Measurements from ENCODE around the gene DENND4A.

GRCh38 chr15:65777053-65777452 is 15.0 kb downstream of the DENND4A start:
- TF ChIP-seq POLR2AphosphoS5 (IDR thresholded peaks at IDR 0.05; ENCODE audit: low read depth, low read length) (no peak), POLR2A (IDR thresholded peaks at IDR 0.05; ENCODE audit: low read depth, low read length) (no peak), TAF1 (IDR thresholded peaks at IDR 0.05; ENCODE audit: borderline replicate concordance, low read depth, low read length) (no peak)

Data from GM12892 (cell line).